ENCODE results near the gene CHST3.

Gene CHST3

GRCh38 chr10:72061491-72061890 is 97.3 kb downstream of the CHST3 start:
- DNase-seq, result no peak

- DNase-seq, result no peak
Observed at GRCh38 chr10:72061930-72062329, 97.7 kb downstream of the CHST3 start.

DNA sequence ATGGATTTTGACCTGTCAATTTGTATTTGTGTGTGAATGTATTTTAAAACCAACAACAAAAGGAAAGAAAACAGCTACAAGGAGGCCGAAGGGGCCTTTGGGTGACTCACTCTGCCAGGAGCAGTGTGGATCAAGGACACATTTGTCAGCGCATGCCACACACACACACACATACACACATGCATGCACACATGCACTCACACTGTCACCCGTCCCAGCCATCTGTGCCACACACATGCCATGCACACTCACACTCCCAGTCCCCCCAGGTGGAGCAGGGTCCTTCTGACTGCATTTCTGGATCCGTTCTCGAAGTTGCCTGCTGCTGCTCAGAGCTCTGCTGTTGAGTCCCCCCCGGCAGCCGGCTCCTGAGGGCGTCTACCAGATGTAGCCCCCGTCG is 98.2 kb downstream of the CHST3 start:
- no peak for DNase-seq

Data from CD4-positive, alpha-beta T cell treated with Interleukin-10 for 1 hour (primary cell).